DND-41 (cell line): ENCODE measurements around the gene RELA.
A peak's percentile ranks its signal among the peaks of the same experiment; 100 is the strongest.
"Not testable (repeated sequence)": the region's sequence is repeated elsewhere in the genome, so short reads cannot be mapped to it uniquely, and the experiment has no call there.

ENCODE experiments used
- ATAC-seq: fragments of 200-7000 bp; cut with Tn5 transposase; 3 replicates; pipeline ENCODE4 v1.9.1; 2021; ENCODE audit warnings: low read depth; ENCODE audit not compliant: insufficient read depth
- DNase-seq: peaks from one replicate; pipeline ENCODE4 v3.0.0-alpha.2; 2020
- H2AFZ ChIP-seq: 2 replicates; pipeline ENCODE4 v1.6.0; 2012; ENCODE audit warnings: low read depth, low read length
- H3K27ac ChIP-seq: 2 replicates; pipeline ENCODE4 v1.5.1; 2012; ENCODE audit warnings: low read length, inconsistent platforms
- H3K27me3 ChIP-seq: fragments of 200-600 bp; sonication (generic); 2 replicates; pipeline ENCODE4 v1.6.0; 2012; ENCODE audit warnings: low read length, mild to moderate bottlenecking, inconsistent platforms; ENCODE audit not compliant: insufficient read depth, poor library complexity
- H3K36me3 ChIP-seq: 2 replicates; pipeline ENCODE4 v1.5.1; 2012; ENCODE audit warnings: low read length, inconsistent platforms; ENCODE audit not compliant: insufficient read depth
- H3K4me1 ChIP-seq: 2 replicates; pipeline ENCODE4 v1.5.1; 2012; ENCODE audit warnings: mild to moderate bottlenecking, low read length; ENCODE audit not compliant: insufficient read depth
- H3K4me2 ChIP-seq: 2 replicates; pipeline ENCODE4 v1.6.0; 2012; ENCODE audit warnings: mild to moderate bottlenecking, moderate library complexity, low read length, inconsistent platforms; ENCODE audit not compliant: insufficient read depth
- H3K4me3 ChIP-seq, 2 experiments: fragments of 200-600 bp in 1 of 2; shearing (Covaris generic) in 1 of 2; 2 replicates each; pipeline ENCODE4 v1.5.1; 2012 to 2016; ENCODE audit warnings: inconsistent platforms in 2 of 2, low read length in 2 of 2, mild to moderate bottlenecking in 2 of 2, low read depth in 1 of 2, moderate library complexity in 1 of 2
- H3K79me2 ChIP-seq: 2 replicates; pipeline ENCODE4 v1.6.0; 2012; ENCODE audit warnings: low read length, inconsistent platforms; ENCODE audit not compliant: insufficient read depth
- H3K9ac ChIP-seq: 2 replicates; pipeline ENCODE4 v1.6.0; 2012; ENCODE audit warnings: low read depth, mild to moderate bottlenecking, inconsistent platforms, low read length, moderate library complexity
- H3K9me3 ChIP-seq: 2 replicates; pipeline ENCODE4 v1.5.1; 2012; ENCODE audit warnings: low read length, moderate library complexity, mild to moderate bottlenecking, inconsistent platforms; ENCODE audit not compliant: insufficient read depth, severe bottlenecking
- H4K20me1 ChIP-seq: 2 replicates; pipeline ENCODE4 v1.6.0; 2012; ENCODE audit warnings: low read length; ENCODE audit not compliant: insufficient read depth
- CTCF ChIP-seq: IDR thresholded peaks from 2 replicates; pipeline ENCODE4 v1.5.1; 2012; ENCODE audit warnings: borderline replicate concordance, low read length, moderate library complexity, mild to moderate bottlenecking; ENCODE audit not compliant: poor library complexity, severe bottlenecking; ENCODE audit errors: extremely low read depth
- EZH2 ChIP-seq: IDR thresholded peaks from 3 replicates; pipeline ENCODE4 v1.6.1; 2012; ENCODE audit warnings: borderline replicate concordance, low read depth, mild to moderate bottlenecking, moderate library complexity, low read length, inconsistent platforms; ENCODE audit not compliant: severe bottlenecking

RELA gene

DNA sequence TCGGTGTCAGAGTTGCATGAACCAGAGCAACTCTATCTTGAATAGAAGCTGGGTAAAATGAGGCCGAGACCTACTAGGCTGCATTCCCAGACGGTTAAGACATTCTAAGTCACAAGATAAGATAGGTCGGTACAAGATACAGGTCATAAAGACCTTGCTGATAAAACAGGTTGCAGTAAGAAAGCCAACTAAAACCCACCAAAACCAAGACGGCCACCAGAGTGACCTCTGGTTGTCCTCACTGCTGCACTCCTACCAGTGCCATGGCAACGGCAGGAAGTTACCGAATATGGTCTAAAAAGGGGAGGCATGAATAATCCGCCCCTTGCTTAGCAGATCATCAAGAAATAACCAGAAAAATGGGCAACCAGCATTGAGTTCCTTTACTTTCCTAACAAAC, 46.9 kb upstream of the RELA start:
- H2AFZ ChIP-seq = no peak overlapping the region
- H3K4me3 ChIP-seq = no peak overlapping the region
- no peaks in the 10 kb centered on the region for H3K9me3 ChIP-seq
- H4K20me1 ChIP-seq = peaks cover 7% of the 10 kb centered on the region
- no peak for DNase-seq
- H3K27me3 ChIP-seq = no peaks in the 10 kb centered on the region
- H3K27ac ChIP-seq = no peak overlapping the region
- peaks cover 42% of the 10 kb centered on the region for H3K4me1 ChIP-seq
- H3K9ac ChIP-seq = no peak overlapping the region
- no peak overlapping the region for H3K4me2 ChIP-seq
- H3K79me2 ChIP-seq = peaks cover 23% of the 10 kb centered on the region
- no peak for ATAC-seq
- peaks cover 21% of the 10 kb centered on the region for H3K36me3 ChIP-seq
- TF ChIP-seq CTCF (no peak), EZH2 (no peak)

DNA sequence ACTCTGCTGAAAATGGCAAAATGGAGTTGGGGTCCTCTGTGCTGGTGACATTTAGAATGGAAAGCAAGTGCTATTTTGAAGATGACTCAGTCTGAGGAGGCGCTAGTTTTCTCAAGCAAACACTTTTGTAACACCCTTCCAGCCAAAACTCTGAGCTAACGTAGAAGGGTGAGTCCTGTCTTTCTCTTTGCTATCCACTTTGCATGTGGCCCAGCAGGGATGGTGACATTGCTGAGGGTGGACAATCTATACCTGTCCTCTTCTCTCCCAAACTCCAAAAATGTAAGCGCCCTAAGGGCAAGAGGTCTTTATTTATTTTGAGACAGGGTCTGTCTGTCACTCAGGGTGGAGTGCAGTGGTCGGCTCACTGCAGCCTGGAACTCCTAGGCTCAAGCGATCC, 45.7 kb upstream of the RELA start:
- no peak overlapping the region for H3K4me3 ChIP-seq
- peaks cover 34% of the 10 kb centered on the region for H3K4me1 ChIP-seq
- no peaks in the 10 kb centered on the region for H3K27me3 ChIP-seq
- no peaks in the 10 kb centered on the region for H3K9me3 ChIP-seq
- TF ChIP-seq CTCF (no peak), EZH2 (no peak)
- no peak overlapping the region for H3K4me2 ChIP-seq
- H3K36me3 ChIP-seq = peaks cover 9% of the 10 kb centered on the region
- H3K79me2 ChIP-seq = peaks cover 11% of the 10 kb centered on the region
- DNase-seq (no peak), ATAC-seq (no peak)
- H3K9ac ChIP-seq = no peak overlapping the region
- no peak overlapping the region for H2AFZ ChIP-seq
- H3K27ac ChIP-seq = no peak overlapping the region
- H4K20me1 ChIP-seq = peaks cover 7% of the 10 kb centered on the region

GRCh38 chr11:65707002-65707401, 44.3 kb upstream of the RELA start:
- H3K4me2 ChIP-seq, H3K4me3 ChIP-seq, ATAC-seq: not testable (repeated sequence)

DNA sequence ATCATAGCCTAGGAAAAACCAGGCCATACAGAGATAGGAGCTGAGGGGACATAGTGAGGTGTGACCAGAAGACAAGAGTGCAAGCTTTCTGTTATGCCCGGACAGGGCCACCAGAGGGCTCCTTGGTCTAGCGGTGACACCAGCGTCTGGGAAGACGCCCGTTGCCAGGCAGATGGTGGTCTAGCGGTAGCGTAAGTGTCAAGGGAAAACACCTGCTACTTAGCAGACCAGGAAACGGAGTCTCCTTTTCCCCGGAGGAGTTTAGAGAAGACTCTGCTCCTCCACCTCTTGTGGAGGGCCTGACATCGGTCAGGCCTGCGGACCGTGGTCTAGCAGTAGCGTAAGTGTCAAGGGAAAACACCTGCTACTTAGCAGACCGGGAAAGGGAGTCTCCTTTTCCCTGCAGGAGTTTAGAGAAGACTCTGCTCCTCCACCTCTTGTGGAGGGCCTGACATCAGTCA, 43.6 kb upstream of the RELA start:
- not testable (repeated sequence) for H3K9me3 ChIP-seq, H3K36me3 ChIP-seq, H3K4me3 ChIP-seq, H3K79me2 ChIP-seq, H3K27me3 ChIP-seq, H4K20me1 ChIP-seq
- Histone ChIP-seq H3K4me2 (peak overlapping the region; percentile 49), H3K4me1 (peaks cover 22% of the 10 kb centered on the region), H3K9ac (peak overlapping the region; percentile 34; the same call in 1 of the 2 replicates), H3K27ac (peak overlapping the region; percentile 64), H2AFZ (peak overlapping the region; percentile 78)
- peak; percentile 59 for TF ChIP-seq CTCF
- peak; percentile 88 for DNase-seq
- peak; percentile 68 for ATAC-seq

More at GRCh38 chr11:65707002-65707401, 44.3 kb upstream of the RELA start:
- H3K27ac ChIP-seq, H3K9ac ChIP-seq, DNase-seq, H3K27me3 ChIP-seq, H4K20me1 ChIP-seq, H3K79me2 ChIP-seq, H2AFZ ChIP-seq, H3K9me3 ChIP-seq, H3K36me3 ChIP-seq: not testable (repeated sequence)
- H3K4me1 ChIP-seq = peaks cover 23% of the 10 kb centered on the region
